DOHH2 (cell line): ENCODE measurements around the gene SCD.

Source experiments
- CTCF ChIP-seq: fragments of 200-600 bp; sonication (generic); IDR thresholded peaks from one replicate; pipeline ENCODE4 v1.5.1; 2014; ENCODE audit warnings: antibody characterized with exemption, mild to moderate bottlenecking, low read depth, low read length; ENCODE audit not compliant: poor library complexity, severe bottlenecking
- EZH2phosphoT487 ChIP-seq: fragments of 200-600 bp; sonication (generic); IDR thresholded peaks from 2 replicates; pipeline ENCODE4 v1.6.1; 2017; ENCODE audit warnings: borderline replicate concordance, mild to moderate bottlenecking, antibody characterized with exemption, low read length, moderate library complexity, mixed read lengths

GRCh38 chr10:100377830-100378229 is 30.8 kb downstream of the SCD start:
- TF ChIP-seq CTCF (no peak), EZH2phosphoT487 (no peak)
